Measurements from ENCODE around the gene KSR2. TPM values are rescaled to one million over a fixed set of nuclear protein-coding genes. Genes with fewer than 3 reads are reported as not detected.

KSR2 gene
- total and polyA plus RNA-seq, 2 donors from 2014 or later = 0.34 to 2.9 TPM

DNA sequence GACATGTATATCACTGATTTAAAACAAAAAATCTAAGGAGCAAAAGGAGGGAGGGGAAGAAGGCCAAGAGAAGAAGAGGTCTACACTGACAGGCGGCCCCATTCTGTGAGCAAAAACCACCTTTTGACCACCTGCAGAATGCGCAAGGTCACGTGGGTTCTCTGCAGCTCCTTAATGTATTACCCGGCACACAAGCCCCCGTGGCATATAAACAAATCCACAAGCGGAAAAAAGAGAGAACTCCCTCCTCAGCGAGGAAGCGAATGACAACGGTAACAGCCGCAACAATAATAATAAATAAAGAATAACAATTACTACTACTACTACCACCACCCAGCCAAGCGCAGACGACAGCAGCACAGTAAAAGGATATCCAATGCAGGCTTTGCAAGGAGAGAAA is 1.3 kb downstream of the KSR2 start:
- Histone ChIP-seq H3K9me3 (ENCODE audit: control insufficient read depth in 2 of 3, insufficient read depth in 1 of 3, low read length in 3 of 3) (peaks cover 0 to 3% (median 2%) of the 10 kb centered on the region in 3 donors), H3K27me3 (ENCODE audit: control insufficient read depth, insufficient read depth, low read length) (peaks cover 9% of the 10 kb centered on the region), H3K27ac (ENCODE audit: low read depth in 2 of 2, low read length in 2 of 2) (no peak overlapping the region), H3K4me1 (ENCODE audit: control insufficient read depth in 2 of 3, insufficient read depth in 2 of 3, low read depth in 1 of 3, low read length in 3 of 3) (no peaks in the 10 kb centered on the region), H3K36me3 (ENCODE audit: control insufficient read depth in 2 of 3, insufficient read depth in 3 of 3, low read length in 3 of 3) (no peaks in the 10 kb centered on the region), H3K4me3 (ENCODE audit: low read length in 3 of 3) (peak overlapping the region in 1 of 3 donors; percentile 62), H3K9ac (ENCODE audit: low read length in 3 of 3) (peak overlapping the region in 1 of 3 donors; percentile 26)
- DNase-seq = peak in 1 of 5 donors; percentile 6
- no peak for FAIRE-seq
- TF ChIP-seq, protein P1, sequence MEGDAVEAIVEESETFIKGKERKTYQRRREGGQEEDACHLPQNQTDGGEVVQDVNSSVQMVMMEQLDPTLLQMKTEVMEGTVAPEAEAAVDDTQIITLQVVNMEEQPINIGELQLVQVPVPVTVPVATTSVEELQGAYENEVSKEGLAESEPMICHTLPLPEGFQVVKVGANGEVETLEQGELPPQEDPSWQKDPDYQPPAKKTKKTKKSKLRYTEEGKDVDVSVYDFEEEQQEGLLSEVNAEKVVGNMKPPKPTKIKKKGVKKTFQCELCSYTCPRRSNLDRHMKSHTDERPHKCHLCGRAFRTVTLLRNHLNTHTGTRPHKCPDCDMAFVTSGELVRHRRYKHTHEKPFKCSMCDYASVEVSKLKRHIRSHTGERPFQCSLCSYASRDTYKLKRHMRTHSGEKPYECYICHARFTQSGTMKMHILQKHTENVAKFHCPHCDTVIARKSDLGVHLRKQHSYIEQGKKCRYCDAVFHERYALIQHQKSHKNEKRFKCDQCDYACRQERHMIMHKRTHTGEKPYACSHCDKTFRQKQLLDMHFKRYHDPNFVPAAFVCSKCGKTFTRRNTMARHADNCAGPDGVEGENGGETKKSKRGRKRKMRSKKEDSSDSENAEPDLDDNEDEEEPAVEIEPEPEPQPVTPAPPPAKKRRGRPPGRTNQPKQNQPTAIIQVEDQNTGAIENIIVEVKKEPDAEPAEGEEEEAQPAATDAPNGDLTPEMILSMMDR (IDR thresholded peaks at IDR 0.05; ENCODE audit: borderline replicate concordance, extremely low read depth, insufficient read depth) = no peak
- intact Hi-C loops (cut with DNase I) = no loop called here

DNA sequence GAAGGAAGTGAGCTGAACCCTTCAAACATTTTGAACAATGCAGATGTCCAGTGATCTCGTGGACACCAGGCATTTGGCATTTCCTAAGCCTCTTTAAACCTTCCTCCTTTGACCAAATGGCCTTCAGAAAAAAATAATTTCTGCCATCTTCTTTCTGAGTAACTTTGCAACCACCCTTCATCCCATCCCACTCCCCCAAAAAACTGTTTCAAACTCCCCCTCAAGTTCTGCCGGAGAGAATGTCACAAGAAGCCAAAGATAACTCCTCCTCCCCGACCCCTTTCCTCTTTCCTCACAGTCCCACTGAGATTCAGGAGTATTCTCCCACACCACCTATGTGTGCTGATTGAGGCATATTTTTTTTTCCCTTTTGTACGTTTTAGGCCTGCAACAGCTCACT is 1.7 kb downstream of the KSR2 start:
- peak overlapping the region in 1 of 3 donors; percentile 26 for H3K9ac ChIP-seq (ENCODE audit: low read length in 3 of 3)
- H3K27me3 ChIP-seq (ENCODE audit: control insufficient read depth, insufficient read depth, low read length) = peaks cover 9% of the 10 kb centered on the region
- DNase-seq = peak in 1 of 5 donors; percentile 1
- H3K36me3 ChIP-seq (ENCODE audit: control insufficient read depth in 2 of 3, insufficient read depth in 3 of 3, low read length in 3 of 3) = no peaks in the 10 kb centered on the region
- no peak overlapping the region for H3K27ac ChIP-seq (ENCODE audit: low read depth in 2 of 2, low read length in 2 of 2)
- peaks cover 0 to 3% (median 2%) of the 10 kb centered on the region in 3 donors for H3K9me3 ChIP-seq (ENCODE audit: control insufficient read depth in 2 of 3, insufficient read depth in 1 of 3, low read length in 3 of 3)
- H3K4me3 ChIP-seq (ENCODE audit: low read length in 3 of 3) = peak overlapping the region in 1 of 3 donors; percentile 62
- no peaks in the 10 kb centered on the region for H3K4me1 ChIP-seq (ENCODE audit: control insufficient read depth in 2 of 3, insufficient read depth in 2 of 3, low read depth in 1 of 3, low read length in 3 of 3)
- FAIRE-seq = no peak
- intact Hi-C loops (cut with DNase I) = no loop called here
- TF ChIP-seq, protein P1 (IDR thresholded peaks at IDR 0.05; ENCODE audit: borderline replicate concordance, extremely low read depth, insufficient read depth) = no peak

DNA sequence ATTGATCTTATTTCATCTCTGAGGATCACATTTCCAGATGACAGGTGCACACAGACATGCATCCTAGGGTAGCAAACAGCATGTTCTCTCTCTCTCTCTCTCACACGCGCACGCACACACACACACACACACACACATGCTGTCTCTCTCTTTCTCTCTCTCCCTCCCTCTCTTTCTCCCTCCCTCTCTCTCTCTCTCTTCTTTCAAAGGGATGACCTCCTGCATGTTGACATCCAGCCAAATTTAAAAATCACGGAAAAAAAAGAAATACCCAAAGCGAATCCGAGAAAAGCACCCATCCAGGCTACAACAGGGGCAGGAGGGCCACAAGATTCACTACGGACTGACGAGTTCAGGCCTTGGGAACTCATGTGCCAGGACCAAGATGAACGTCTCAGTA is 2.3 kb downstream of the KSR2 start:
- Histone ChIP-seq H3K27me3 (ENCODE audit: control insufficient read depth, insufficient read depth, low read length) (peaks cover 9% of the 10 kb centered on the region), H3K4me3 (ENCODE audit: low read length in 3 of 3) (peak overlapping the region in 1 of 3 donors; percentile 62), H3K27ac (ENCODE audit: low read depth in 2 of 2, low read length in 2 of 2) (no peak overlapping the region), H3K36me3 (ENCODE audit: control insufficient read depth in 2 of 3, insufficient read depth in 3 of 3, low read length in 3 of 3) (no peaks in the 10 kb centered on the region), H3K4me1 (ENCODE audit: control insufficient read depth in 2 of 3, insufficient read depth in 2 of 3, low read depth in 1 of 3, low read length in 3 of 3) (no peaks in the 10 kb centered on the region), H3K9me3 (ENCODE audit: control insufficient read depth in 2 of 3, insufficient read depth in 1 of 3, low read length in 3 of 3) (peaks cover 0 to 2% (median 2%) of the 10 kb centered on the region in 3 donors), H3K9ac (ENCODE audit: low read length in 3 of 3) (no peak overlapping the region)
- FAIRE-seq (no peak), DNase-seq (no peak)
- intact Hi-C loops (cut with DNase I) = no loop called here
- TF ChIP-seq, protein P1 (IDR thresholded peaks at IDR 0.05; ENCODE audit: borderline replicate concordance, extremely low read depth, insufficient read depth) = no peak

DNA sequence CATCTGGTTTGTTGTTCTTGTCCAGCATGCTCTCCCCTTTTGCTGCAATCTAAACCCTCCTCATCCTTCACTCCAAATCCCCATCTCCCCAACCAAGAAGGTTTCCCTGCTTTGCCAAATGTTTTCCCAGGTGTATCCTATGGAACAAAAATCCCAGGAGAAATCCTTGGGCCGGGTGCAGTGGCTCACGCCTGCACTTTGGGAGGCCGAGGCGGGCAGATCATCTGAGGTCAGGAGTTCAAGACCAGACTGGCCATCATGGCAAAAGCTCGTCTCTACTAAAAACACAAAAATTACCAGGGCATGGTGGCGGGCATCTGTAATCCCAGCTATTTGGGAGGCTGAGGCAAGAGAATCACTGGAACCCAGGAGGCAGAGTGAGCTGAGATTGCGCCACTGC is 5.0 kb downstream of the KSR2 start:
- FAIRE-seq (no peak), DNase-seq (no peak)
- Histone ChIP-seq H3K4me1 (ENCODE audit: control insufficient read depth in 2 of 3, insufficient read depth in 2 of 3, low read depth in 1 of 3, low read length in 3 of 3) (no peaks in the 10 kb centered on the region), H3K4me3 (ENCODE audit: low read length in 3 of 3) (no peak overlapping the region), H3K9me3 (ENCODE audit: control insufficient read depth in 2 of 3, insufficient read depth in 1 of 3, low read length in 3 of 3) (no peaks in the 10 kb centered on the region), H3K36me3 (ENCODE audit: control insufficient read depth in 2 of 3, insufficient read depth in 3 of 3, low read length in 3 of 3) (no peaks in the 10 kb centered on the region), H3K9ac (ENCODE audit: low read length in 3 of 3) (no peak overlapping the region), H3K27ac (ENCODE audit: low read depth in 2 of 2, low read length in 2 of 2) (no peak overlapping the region), H3K27me3 (ENCODE audit: control insufficient read depth, insufficient read depth, low read length) (peaks cover 9% of the 10 kb centered on the region)
- TF ChIP-seq, protein P1 (IDR thresholded peaks at IDR 0.05; ENCODE audit: borderline replicate concordance, extremely low read depth, insufficient read depth) = no peak
- intact Hi-C loops (cut with DNase I) = no loop called here
